Karpas-422 (cell line): ENCODE measurements around the gene CLEC2B. TPM values are rescaled to one million over a fixed set of nuclear protein-coding genes. Genes with fewer than 3 reads are reported as not detected.
"Not testable (repeated sequence)": the region's sequence is repeated elsewhere in the genome, so short reads cannot be mapped to it uniquely, and the experiment has no call there.

ENCODE experiments used
- DNase-seq: peaks from one replicate; pipeline ENCODE4 v3.0.0-alpha.2; 2015
- H2AFZ ChIP-seq: fragments of 200-600 bp; sonication (generic); 2 replicates; pipeline ENCODE4 v1.6.1; 2014; ENCODE audit warnings: antibody characterized with exemption, low read length, mixed read lengths
- H3K27ac ChIP-seq: fragments of 200-600 bp; sonication (generic); 2 replicates; pipeline ENCODE4 v1.5.1; 2014; ENCODE audit warnings: mild to moderate bottlenecking, low read length, moderate library complexity
- H3K27me3 ChIP-seq: fragments of 200-600 bp; sonication (generic); 2 replicates; pipeline ENCODE4 v1.6.1; 2014; ENCODE audit warnings: low read length, mixed read lengths
- H3K36me3 ChIP-seq: fragments of 200-600 bp; sonication (generic); 2 replicates; pipeline ENCODE4 v1.6.1; 2014; ENCODE audit warnings: low read length, mixed read lengths; ENCODE audit not compliant: insufficient read depth
- H3K4me1 ChIP-seq: fragments of 200-600 bp; sonication (generic); 2 replicates; pipeline ENCODE4 v1.6.1; 2014; ENCODE audit warnings: mild to moderate bottlenecking, low read length, mixed read lengths
- H3K4me2 ChIP-seq: fragments of 200-600 bp; sonication (generic); 2 replicates; pipeline ENCODE4 v1.6.1; 2014; ENCODE audit warnings: low read length, low read depth, mild to moderate bottlenecking; ENCODE audit not compliant: poor library complexity, severe bottlenecking
- H3K4me3 ChIP-seq: fragments of 200-600 bp; sonication (generic); 2 replicates; pipeline ENCODE4 v1.5.1; 2014; ENCODE audit warnings: mild to moderate bottlenecking, antibody characterized with exemption, low read length, mixed read lengths
- H3K79me2 ChIP-seq: fragments of 200-600 bp; sonication (generic); 2 replicates; pipeline ENCODE4 v1.6.1; 2014; ENCODE audit warnings: mild to moderate bottlenecking, low read length, mixed read lengths
- H3K9ac ChIP-seq: fragments of 200-600 bp; sonication (generic); 2 replicates; pipeline ENCODE4 v1.6.0; 2014; ENCODE audit warnings: low read length
- H3K9me2 ChIP-seq: fragments of 200-600 bp; sonication (generic), shearing (Covaris generic); replicated peaks from 2 replicates; pipeline ENCODE4 v1.6.0; 2014; ENCODE audit warnings: mild to moderate bottlenecking, low read length, moderate library complexity; ENCODE audit not compliant: insufficient read depth
- H3K9me3 ChIP-seq: fragments of 300-700, 200-600 bp; sonication (generic); 2 replicates; pipeline ENCODE4 v1.6.1; 2014; ENCODE audit warnings: low read length, mixed read lengths
- H4K20me1 ChIP-seq: fragments of 200-600 bp; sonication (generic); 2 replicates; pipeline ENCODE4 v1.6.1; 2014; ENCODE audit warnings: mild to moderate bottlenecking, antibody characterized with exemption, low read length, low read depth; ENCODE audit not compliant: insufficient read depth
- total RNA-seq: library from RNA; depleted of rRNA; stranded (reverse); fragments of >200 nt; shearing (Covaris generic); gene quantifications from 2 replicates; pipeline ENCODE4 v1.2.3, GENCODE V29; 2014; ENCODE audit warnings: low replicate concordance

Gene CLEC2B
- total RNA-seq, 1 experiment from 2014 or later: not detected

DNA sequence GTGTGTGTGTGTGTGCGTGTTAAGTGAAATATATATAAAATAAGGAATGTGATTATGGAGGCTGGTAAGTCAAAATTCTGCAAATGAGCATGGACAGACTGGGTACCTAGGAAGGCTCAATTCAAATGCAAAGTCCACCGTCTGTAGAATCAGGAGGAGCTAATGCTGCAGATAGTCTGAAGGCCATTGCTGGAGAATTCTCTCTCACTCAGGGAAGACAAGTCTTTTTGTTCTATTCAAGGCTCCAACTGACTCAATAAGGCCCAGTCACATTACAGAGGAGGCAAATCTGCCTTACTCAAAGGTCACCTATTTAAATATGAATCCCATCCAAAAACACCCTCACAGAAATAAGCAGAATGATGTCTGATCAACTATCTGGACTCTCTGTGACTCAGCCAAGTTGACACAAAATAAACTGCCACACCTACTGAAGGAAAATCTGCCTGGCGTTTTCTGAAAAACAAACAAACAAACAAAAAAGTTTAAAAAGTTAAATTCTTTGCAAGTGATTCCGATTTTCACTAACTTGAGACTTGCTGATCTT lies 11.5 kb upstream of the CLEC2B start:
- no peaks in the 10 kb centered on the region for H3K79me2 ChIP-seq
- no peak overlapping the region for H3K4me2 ChIP-seq
- H3K4me3 ChIP-seq: no peak overlapping the region
- H3K27me3 ChIP-seq: no peaks in the 10 kb centered on the region
- no peak for DNase-seq
- no peak overlapping the region for H3K27ac ChIP-seq
- H4K20me1 ChIP-seq: no peaks in the 10 kb centered on the region
- H3K4me1 ChIP-seq: no peaks in the 10 kb centered on the region
- H3K9me2 ChIP-seq: no peaks in the 10 kb centered on the region
- H3K36me3 ChIP-seq: no peaks in the 10 kb centered on the region
- no peak overlapping the region for H3K9ac ChIP-seq
- no peak overlapping the region for H2AFZ ChIP-seq
- no peaks in the 10 kb centered on the region for H3K9me3 ChIP-seq

DNA sequence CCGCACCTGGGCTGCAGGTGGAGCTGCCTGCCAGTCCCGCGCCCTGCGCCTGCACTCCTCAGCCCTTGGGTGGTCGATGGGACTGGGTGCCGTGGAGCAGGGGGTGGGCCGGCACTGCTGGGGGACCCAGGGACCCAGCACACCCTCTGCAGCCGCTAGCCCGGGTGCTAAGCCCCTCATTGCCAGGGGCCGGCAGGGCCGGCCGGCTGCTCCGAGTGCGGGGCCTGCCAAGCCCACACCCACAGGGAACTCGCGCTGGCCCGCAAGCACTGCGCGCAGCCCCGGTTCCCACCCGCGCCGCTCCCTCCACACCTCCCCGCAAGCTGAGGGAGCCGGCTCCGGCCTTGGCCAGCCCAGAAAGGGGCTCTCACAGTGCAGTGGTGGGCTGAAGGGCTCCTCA lies 7.0 kb upstream of the CLEC2B start:
- H3K4me2 ChIP-seq, H3K9ac ChIP-seq, H3K4me1 ChIP-seq, H3K79me2 ChIP-seq, H4K20me1 ChIP-seq, H3K9me3 ChIP-seq, H3K36me3 ChIP-seq, H3K27me3 ChIP-seq, H3K27ac ChIP-seq, H3K9me2 ChIP-seq, H2AFZ ChIP-seq, DNase-seq, H3K4me3 ChIP-seq: not testable (repeated sequence)

DNA sequence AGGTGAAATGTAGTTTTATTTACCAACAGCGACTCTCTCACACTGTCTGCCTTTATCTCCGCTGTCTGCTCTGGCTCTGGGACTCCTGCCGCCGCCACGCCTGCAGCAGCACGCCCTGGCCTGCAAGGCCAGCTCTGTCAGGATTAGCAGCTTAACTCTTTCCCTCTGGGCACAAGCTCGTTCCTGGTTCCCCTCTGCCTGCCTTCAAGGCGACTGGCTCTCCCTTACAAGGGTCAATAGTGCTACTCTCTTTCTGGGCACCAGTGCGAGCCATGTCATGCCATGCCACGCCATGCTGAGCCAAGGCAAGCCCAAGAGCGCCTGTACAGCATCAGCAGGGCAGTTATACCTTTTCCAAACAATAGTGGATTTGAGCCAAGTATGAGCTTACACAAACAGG lies 3.6 kb upstream of the CLEC2B start:
- H3K27ac ChIP-seq: no peak overlapping the region
- no peak overlapping the region for H3K9ac ChIP-seq
- 0 out of 2 replicates have a peak, but pooled peaks cover 2% of the 10 kb centered on the region for H3K27me3 ChIP-seq
- no peaks in the 10 kb centered on the region for H3K79me2 ChIP-seq
- H3K9me2 ChIP-seq: no peaks in the 10 kb centered on the region
- DNase-seq: no peak
- H3K4me1 ChIP-seq: peaks cover 14% of the 10 kb centered on the region
- H3K9me3 ChIP-seq: no peaks in the 10 kb centered on the region
- no peak overlapping the region for H3K4me2 ChIP-seq
- no peaks in the 10 kb centered on the region for H3K36me3 ChIP-seq
- H3K4me3 ChIP-seq: no peak overlapping the region
- no peak overlapping the region for H2AFZ ChIP-seq
- no peaks in the 10 kb centered on the region for H4K20me1 ChIP-seq

DNA sequence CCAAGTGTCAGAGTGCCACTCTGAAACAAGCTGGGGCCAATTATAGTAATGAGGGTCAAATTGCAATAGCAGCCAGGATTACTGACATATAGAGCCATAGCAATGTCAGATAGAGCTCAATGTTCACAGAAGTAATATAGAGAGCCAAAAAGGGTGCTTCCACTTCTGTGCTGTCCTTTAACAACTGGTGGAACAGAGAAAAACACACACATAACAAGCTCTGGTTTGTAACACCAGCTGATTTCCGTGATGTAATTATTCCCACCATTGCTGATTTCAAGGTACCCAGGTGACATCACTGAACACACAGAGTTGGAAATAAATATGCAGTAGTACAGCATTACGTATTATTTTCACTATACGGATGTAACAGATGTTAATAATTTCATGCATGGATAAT lies 3.0 kb upstream of the CLEC2B start:
- H3K36me3 ChIP-seq: no peaks in the 10 kb centered on the region
- H2AFZ ChIP-seq: no peak overlapping the region
- peaks cover 14% of the 10 kb centered on the region for H3K4me1 ChIP-seq

DNA sequence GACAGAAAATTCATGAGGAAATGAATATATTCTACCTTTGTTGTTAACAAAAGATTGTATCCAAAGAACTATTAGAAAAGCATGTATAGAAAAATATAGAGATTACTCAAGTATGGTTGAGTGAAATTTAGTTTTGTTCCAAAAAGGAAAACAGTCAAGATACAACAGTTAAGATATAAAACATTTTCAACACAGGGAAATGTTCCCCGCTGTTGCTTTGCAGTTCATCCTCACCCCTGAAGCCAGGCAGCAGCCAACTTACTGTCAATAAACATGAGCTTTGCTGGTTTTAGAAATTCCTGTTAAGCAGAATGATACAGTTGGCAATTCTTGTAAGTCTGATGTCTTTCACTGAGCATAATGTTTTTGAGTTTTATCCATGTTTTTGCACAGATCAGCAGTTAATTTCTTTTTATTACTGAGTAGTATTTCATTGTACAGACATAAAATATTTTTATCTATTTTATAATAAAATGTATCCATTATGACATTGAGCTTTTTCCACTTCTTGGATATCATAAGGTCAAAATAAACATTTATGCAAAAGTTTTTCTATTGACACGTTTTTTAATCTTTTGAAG lies 1.2 kb upstream of the CLEC2B start:
- H3K79me2 ChIP-seq: no peaks in the 10 kb centered on the region
- H3K9me2 ChIP-seq: no peaks in the 10 kb centered on the region
- peaks cover 16% of the 10 kb centered on the region for H3K4me1 ChIP-seq
- H3K4me2 ChIP-seq: peak overlapping the region; percentile 69
- H3K4me3 ChIP-seq: peak overlapping the region; percentile 51; the same call in 1 of the 2 replicates
- no peaks in the 10 kb centered on the region for H3K36me3 ChIP-seq
- no peak overlapping the region for H3K27ac ChIP-seq
- peak overlapping the region; percentile 72 for H2AFZ ChIP-seq
- 0 out of 2 replicates have a peak, but pooled peaks cover 2% of the 10 kb centered on the region for H3K27me3 ChIP-seq
- DNase-seq: no peak
- peak overlapping the region; percentile 40; the same call in 1 of the 2 replicates for H3K9ac ChIP-seq
- no peaks in the 10 kb centered on the region for H3K9me3 ChIP-seq
- H4K20me1 ChIP-seq: no peaks in the 10 kb centered on the region

More for the DNA sequence above, 3.0 kb upstream of the CLEC2B start:
- Histone ChIP-seq H4K20me1 (no peaks in the 10 kb centered on the region), H3K9me3 (no peaks in the 10 kb centered on the region), H3K9me2 (no peaks in the 10 kb centered on the region), H3K9ac (no peak overlapping the region), H3K27me3 (0 out of 2 replicates have a peak, but pooled peaks cover 2% of the 10 kb centered on the region), H3K27ac (no peak overlapping the region), H3K4me2 (no peak overlapping the region), H3K4me3 (no peak overlapping the region), H3K79me2 (no peaks in the 10 kb centered on the region)
- no peak for DNase-seq

DNA sequence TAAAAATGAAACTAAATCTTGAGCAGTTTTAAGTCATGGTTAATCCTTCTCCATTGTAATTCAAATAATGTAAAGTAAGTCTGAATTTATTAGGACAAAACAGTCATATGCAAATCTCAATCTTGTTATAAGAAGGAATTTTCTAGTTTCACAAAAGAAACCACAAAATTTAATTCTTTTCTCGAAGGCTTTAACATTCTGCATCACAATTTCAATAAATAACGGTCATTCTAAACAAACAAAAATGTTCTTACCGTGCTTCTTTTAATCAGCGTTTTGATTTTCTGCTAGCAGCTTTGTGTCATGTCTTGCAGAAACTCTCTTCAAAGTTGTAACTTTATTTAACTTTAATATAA lies 225 bp downstream of the CLEC2B start:
- 0 out of 2 replicates have a peak, but pooled peaks cover 2% of the 10 kb centered on the region for H3K27me3 ChIP-seq
- H3K9me3 ChIP-seq: no peaks in the 10 kb centered on the region
- peaks cover 16% of the 10 kb centered on the region for H3K4me1 ChIP-seq
- 0 out of 2 replicates have a peak overlapping the region, but pooled peaks have one; percentile 4 for H2AFZ ChIP-seq
- H3K27ac ChIP-seq: no peak overlapping the region
- no peaks in the 10 kb centered on the region for H3K9me2 ChIP-seq
- H3K4me3 ChIP-seq: peak overlapping the region; percentile 51; the same call in 1 of the 2 replicates
- H4K20me1 ChIP-seq: no peaks in the 10 kb centered on the region
- no peak overlapping the region; the same call in 1 of the 2 replicates for H3K9ac ChIP-seq
- H3K4me2 ChIP-seq: peak overlapping the region; percentile 69
- DNase-seq: no peak
- H3K79me2 ChIP-seq: no peaks in the 10 kb centered on the region
- H3K36me3 ChIP-seq: no peaks in the 10 kb centered on the region

DNA sequence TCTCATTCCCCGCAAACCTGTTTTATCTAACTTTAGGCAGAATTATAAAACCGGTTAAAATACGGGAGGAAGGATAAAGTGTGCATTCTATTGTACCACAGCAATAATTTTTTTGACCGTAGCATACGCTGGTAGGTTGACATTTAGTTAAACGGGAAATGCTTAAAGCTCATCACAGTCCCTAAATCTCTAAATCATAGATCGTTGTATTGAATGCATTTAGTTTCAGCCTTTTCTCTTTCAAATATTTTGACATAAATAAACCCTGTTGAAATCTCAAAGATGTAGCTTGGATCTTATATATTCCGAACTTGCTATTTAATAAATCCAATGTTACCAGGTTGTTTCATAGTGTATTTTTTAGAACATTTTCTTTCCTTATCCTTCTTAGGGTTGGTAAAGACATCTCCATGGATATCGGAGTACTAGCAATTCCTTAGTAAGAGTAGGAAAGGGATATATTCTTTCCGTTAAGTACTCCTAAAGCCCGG lies 798 bp downstream of the CLEC2B start:
- Histone ChIP-seq H2AFZ (no peak overlapping the region), H3K4me2 (peak overlapping the region; percentile 69), H3K27ac (no peak overlapping the region), H4K20me1 (no peaks in the 10 kb centered on the region), H3K4me1 (peaks cover 16% of the 10 kb centered on the region), H3K4me3 (no peak overlapping the region), H3K9ac (no peak overlapping the region), H3K9me3 (no peaks in the 10 kb centered on the region), H3K9me2 (no peaks in the 10 kb centered on the region), H3K36me3 (no peaks in the 10 kb centered on the region), H3K79me2 (no peaks in the 10 kb centered on the region), H3K27me3 (0 out of 2 replicates have a peak, but pooled peaks cover 2% of the 10 kb centered on the region)
- DNase-seq: no peak

DNA sequence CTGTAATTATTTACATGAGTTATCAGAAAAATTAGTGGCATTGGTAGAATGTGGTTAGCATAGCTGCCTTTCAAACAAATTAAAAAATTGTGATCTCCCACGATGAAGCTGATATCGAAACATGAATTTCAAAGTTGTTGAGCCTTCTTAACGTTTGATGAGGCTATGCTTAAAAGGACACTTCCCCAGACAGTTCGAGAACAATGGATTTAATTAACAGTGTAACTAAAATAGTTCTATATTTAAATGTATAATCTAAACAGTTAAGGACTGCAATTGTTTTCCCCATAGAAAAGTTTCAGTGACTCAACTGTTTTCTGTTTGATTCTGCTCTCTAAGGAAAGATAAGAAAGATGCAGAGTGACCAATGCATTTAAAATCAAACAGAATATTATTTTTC lies 1.6 kb downstream of the CLEC2B start:
- H3K79me2 ChIP-seq: no peaks in the 10 kb centered on the region
- H3K4me3 ChIP-seq: no peak overlapping the region

More for the DNA sequence above, 1.6 kb downstream of the CLEC2B start:
- no peak for DNase-seq
- Histone ChIP-seq H2AFZ (no peak overlapping the region), H3K4me1 (peaks cover 16% of the 10 kb centered on the region), H4K20me1 (no peaks in the 10 kb centered on the region), H3K36me3 (no peaks in the 10 kb centered on the region), H3K9me3 (no peaks in the 10 kb centered on the region), H3K27me3 (0 out of 2 replicates have a peak, but pooled peaks cover 2% of the 10 kb centered on the region), H3K4me2 (no peak overlapping the region), H3K9me2 (no peaks in the 10 kb centered on the region), H3K27ac (no peak overlapping the region), H3K9ac (no peak overlapping the region)
